GM18867 (cell line): Measurements from ENCODE around the gene CSNK1G3.
A peak's percentile ranks its signal among the peaks of the same experiment; 100 is the strongest.

Source experiments
- ATAC-seq: cut with Tn5 transposase; IDR thresholded peaks from one replicate; pipeline ENCODE4 v1.9.1; 2021; ENCODE audit warnings: mild to moderate bottlenecking, moderate library complexity; ENCODE audit not compliant: unreplicated experiment

CSNK1G3 gene

GRCh38 chr5:123512611-123513461 is 859 bp downstream of the CSNK1G3 start:
- peak; percentile 23 for ATAC-seq

- ATAC-seq = no peak
Measured at GRCh38 chr5:123514615-123515355, 2.8 kb downstream of the CSNK1G3 start.

- ATAC-seq = no peak
Measured at GRCh38 chr5:123515904-123516303, 3.9 kb downstream of the CSNK1G3 start.

- peak; percentile 39 for ATAC-seq
Measured at GRCh38 chr5:123517476-123517875, 5.5 kb downstream of the CSNK1G3 start.

- ATAC-seq = no peak
Measured at GRCh38 chr5:123518111-123518510, 6.1 kb downstream of the CSNK1G3 start.

GRCh38 chr5:123520677-123521247 is 8.8 kb downstream of the CSNK1G3 start:
- peak; percentile 78 for ATAC-seq

GRCh38 chr5:123524146-123524545 is 12.2 kb downstream of the CSNK1G3 start:
- no peak for ATAC-seq

GRCh38 chr5:123527190-123527589 is 15.2 kb downstream of the CSNK1G3 start:
- ATAC-seq = no peak

- ATAC-seq = no peak
Measured at GRCh38 chr5:123528065-123528464, 16.1 kb downstream of the CSNK1G3 start.

GRCh38 chr5:123528878-123529277 is 16.9 kb downstream of the CSNK1G3 start:
- no peak for ATAC-seq

- ATAC-seq = no peak
Measured at GRCh38 chr5:123530728-123531127, 18.8 kb downstream of the CSNK1G3 start.

GRCh38 chr5:123535648-123536047 is 23.7 kb downstream of the CSNK1G3 start:
- no peak for ATAC-seq

- no peak for ATAC-seq
Measured at GRCh38 chr5:123537256-123537655, 25.3 kb downstream of the CSNK1G3 start.

- ATAC-seq = no peak
Measured at GRCh38 chr5:123537845-123538244, 25.9 kb downstream of the CSNK1G3 start.

GRCh38 chr5:123538670-123539459 is 26.9 kb downstream of the CSNK1G3 start:
- no peak for ATAC-seq

GRCh38 chr5:123540534-123540933 is 28.6 kb downstream of the CSNK1G3 start:
- ATAC-seq = no peak

- ATAC-seq = no peak
Measured at GRCh38 chr5:123543438-123543837, 31.5 kb downstream of the CSNK1G3 start.

GRCh38 chr5:123545506-123545905 is 33.5 kb downstream of the CSNK1G3 start:
- ATAC-seq = no peak

- no peak for ATAC-seq
Measured at GRCh38 chr5:123546657-123547056, 34.7 kb downstream of the CSNK1G3 start.

- peak; percentile 99 for ATAC-seq
Measured at GRCh38 chr5:123549256-123549904, 37.4 kb downstream of the CSNK1G3 start.
